Lower leg skin (tissue), 4 donors: ENCODE results near the gene SFXN2. TPM values are rescaled to one million over a fixed set of nuclear protein-coding genes. Genes with fewer than 3 reads are reported as not detected.

Experiments used
- DNase-seq, 2 donors: peaks; one replicate each; pipeline ENCODE4 v3.0.0-alpha.2; 2019; ENCODE audit warnings: low spot score in 2 of 2
- H3K4me3 ChIP-seq: fragments of 200-600 bp; sonication (generic); 2 replicates; pipeline ENCODE4 v1.5.1; 2017; ENCODE audit warnings: mild to moderate bottlenecking, low read depth; ENCODE audit not compliant: poor library complexity, severe bottlenecking
- CTCF ChIP-seq, 3 donors: fragments of 450-650 bp; IDR thresholded peaks; one replicate each; pipeline ENCODE4 v1.5.1; 2016; ENCODE audit warnings: antibody characterized with exemption in 3 of 3, mild to moderate bottlenecking in 3 of 3, moderate library complexity in 2 of 3
- POLR2A ChIP-seq, 2 donors: fragments of 450-650 bp; IDR thresholded peaks; one replicate each; pipeline ENCODE4 v1.6.1; 2016 to 2017; ENCODE audit warnings: antibody characterized with exemption in 2 of 2, mild to moderate bottlenecking in 1 of 2, moderate library complexity in 1 of 2
- WGBS, 2 donors: methylation state at CpG; one replicate each; pipeline ENCODE4 v1.1.5; 2018; 5-methylcytosine and 5-hydroxymethylcytosine counted together
- intact Hi-C: fragments of 100-400 bp; cut with DNase I; formaldehyde crosslinking; loops from one replicate; pipeline ENCODE4 v1.15.0; 2023; ENCODE audit warnings: low total_unique reads
- total RNA-seq, 4 donors: library from RNA; depleted of rRNA; stranded (reverse); fragments of >200 nt; gene quantifications; one replicate each; pipeline ENCODE4 v1.1.0, GENCODE V29; 2016

SFXN2 gene
- total RNA-seq, 4 donors from 2014 or later = 0.46 to 4.7 (median 1.1) TPM

GRCh38 chr10:102696736-102697135 is 17.7 kb upstream of the SFXN2 start:
- intact Hi-C loops = no loop called here
- no peak for DNase-seq
- WGBS, 2 donors = 56 to 81% methylated on average over 3 of the region's 3 CpGs
- TF ChIP-seq POLR2A (IDR thresholded peaks at IDR 0.05) = no peak
- TF ChIP-seq CTCF (IDR thresholded peaks at IDR 0.05) = no peak
- no peak overlapping the region for H3K4me3 ChIP-seq

- H3K4me3 ChIP-seq = no peak overlapping the region
- intact Hi-C loops = no loop called here
These were observed 15.5 kb upstream of the SFXN2 start for GRCh38 chr10:102698894-102699293.

DNA sequence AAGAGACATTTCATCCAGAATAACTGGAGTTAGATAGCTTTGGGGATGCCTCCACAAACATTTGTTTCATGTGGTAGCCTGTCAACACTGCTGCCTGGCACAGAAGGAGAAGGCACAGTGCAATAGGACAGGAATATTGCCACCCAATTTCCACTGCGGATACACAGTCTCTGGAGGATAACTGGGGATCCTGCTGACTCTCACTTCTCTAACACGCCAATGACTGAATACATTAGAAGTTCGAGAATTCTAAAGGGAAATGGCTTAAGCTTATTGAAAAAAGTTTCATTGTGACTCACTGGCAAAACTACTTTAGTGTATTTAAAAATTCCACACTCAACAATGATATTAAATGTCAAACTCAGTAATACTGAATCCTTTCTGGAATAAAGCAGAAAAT is 13.2 kb upstream of the SFXN2 start:
- TF ChIP-seq POLR2A (IDR thresholded peaks at IDR 0.05) (no peak), CTCF (IDR thresholded peaks at IDR 0.05) (no peak)
- DNase-seq = no peak
- 73 to 79% methylated on average over 3 of the region's 3 CpGs for WGBS, 2 donors
- no peak overlapping the region for H3K4me3 ChIP-seq
- intact Hi-C loops = no loop called here

More at GRCh38 chr10:102698894-102699293, 15.5 kb upstream of the SFXN2 start:
- TF ChIP-seq POLR2A (IDR thresholded peaks at IDR 0.05) (no peak), CTCF (IDR thresholded peaks at IDR 0.05) (no peak)
- WGBS, 2 donors = 29 to 42% methylated on average over 2 of the region's 2 CpGs
- no peak for DNase-seq

DNA sequence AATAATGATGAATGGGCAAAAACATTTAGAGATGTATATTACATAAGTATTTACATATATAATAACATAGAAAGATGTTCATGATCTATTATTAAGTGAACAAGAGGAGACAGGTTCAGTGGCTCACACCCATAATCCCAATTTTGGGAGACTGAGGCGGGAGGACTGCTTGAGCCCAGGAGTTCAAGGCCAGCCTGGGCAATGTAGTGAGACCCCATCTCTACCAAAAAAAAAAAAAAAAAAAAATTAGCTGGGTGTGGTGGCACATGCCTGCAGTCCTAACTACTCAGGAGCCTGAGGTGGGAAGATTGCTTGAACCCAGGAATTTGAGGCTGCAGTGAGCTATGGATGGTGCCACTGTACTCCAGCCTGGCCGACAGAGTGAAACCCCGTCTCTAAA is 12.6 kb upstream of the SFXN2 start:
- WGBS, 2 donors = 96 to 98% methylated on average over 3 of the region's 3 CpGs

GRCh38 chr10:102702742-102703141 is 11.7 kb upstream of the SFXN2 start:
- intact Hi-C loops = loop anchor here (1.0 kb wide), 1 partner anchor 32 kb away; no protein-coding TSS in a partner anchor
- no peak for TF ChIP-seq CTCF (IDR thresholded peaks at IDR 0.05)
- no peak for TF ChIP-seq POLR2A (IDR thresholded peaks at IDR 0.05)
- H3K4me3 ChIP-seq = no peak overlapping the region
- WGBS, 2 donors = 88 to 91% methylated on average over 2 of the region's 2 CpGs
- DNase-seq = no peak

More for the DNA sequence above, 12.6 kb upstream of the SFXN2 start:
- no peak overlapping the region for H3K4me3 ChIP-seq
- intact Hi-C loops = no loop called here
- no peak for TF ChIP-seq CTCF (IDR thresholded peaks at IDR 0.05)
- no peak for TF ChIP-seq POLR2A (IDR thresholded peaks at IDR 0.05)
- no peak for DNase-seq

- no peak overlapping the region for H3K4me3 ChIP-seq
- TF ChIP-seq CTCF (IDR thresholded peaks at IDR 0.05) (no peak), POLR2A (IDR thresholded peaks at IDR 0.05) (no peak)
- intact Hi-C loops = no loop called here
- no peak for DNase-seq
- WGBS, 2 donors = 84 to 85% methylated on average over 6 of the region's 6 CpGs
These were observed 9.5 kb upstream of the SFXN2 start for GRCh38 chr10:102704915-102705314.
